Measurements from ENCODE around the gene GPR15. TPM values are rescaled to one million over a fixed set of nuclear protein-coding genes. Genes with fewer than 3 reads are reported as not detected.

The GPR15 gene
- total and polyA plus RNA-seq, 9 donors, result 0.19 TPM; not detected in 8

DNA sequence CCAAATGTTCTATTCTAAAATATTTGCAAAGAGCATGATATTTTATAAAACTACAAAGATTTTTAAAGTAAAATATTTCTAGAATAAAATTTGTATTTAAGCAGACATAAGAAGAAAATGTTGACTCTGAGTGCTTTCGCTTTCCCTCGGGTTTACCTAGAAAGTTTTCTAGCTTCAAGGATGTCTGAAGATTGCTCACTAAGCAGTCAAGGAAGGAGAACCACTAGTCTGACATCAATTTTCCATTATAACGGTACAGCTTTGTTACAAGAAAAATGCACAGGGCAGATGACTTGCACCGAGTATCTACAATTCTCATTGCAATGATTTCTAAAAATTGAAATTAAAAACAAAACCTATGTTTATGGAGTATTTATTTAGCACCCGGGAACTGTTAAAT, 14.2 kb downstream of the GPR15 start:
- WGBS (ENCODE audit: insufficient coverage), result 100% methylated on average over 2 of the region's 5 CpGs
- Histone ChIP-seq H3K27ac (ENCODE audit: low read length) (no peak overlapping the region), H3K4me3 (ENCODE audit: low read length) (no peak overlapping the region), H3K36me3 (ENCODE audit: control insufficient read depth, insufficient read depth, low read length) (no peaks in the 10 kb centered on the region), H3K27me3 (ENCODE audit: control insufficient read depth, insufficient read depth, low read length) (no peaks in the 10 kb centered on the region), H3K9me3 (replicated peaks; ENCODE audit: control insufficient read depth, low read depth, low read length) (no peaks in the 10 kb centered on the region), H3K4me1 (ENCODE audit: control insufficient read depth, insufficient read depth, low read length) (no peaks in the 10 kb centered on the region)
- DNase-seq, result no peak

DNA sequence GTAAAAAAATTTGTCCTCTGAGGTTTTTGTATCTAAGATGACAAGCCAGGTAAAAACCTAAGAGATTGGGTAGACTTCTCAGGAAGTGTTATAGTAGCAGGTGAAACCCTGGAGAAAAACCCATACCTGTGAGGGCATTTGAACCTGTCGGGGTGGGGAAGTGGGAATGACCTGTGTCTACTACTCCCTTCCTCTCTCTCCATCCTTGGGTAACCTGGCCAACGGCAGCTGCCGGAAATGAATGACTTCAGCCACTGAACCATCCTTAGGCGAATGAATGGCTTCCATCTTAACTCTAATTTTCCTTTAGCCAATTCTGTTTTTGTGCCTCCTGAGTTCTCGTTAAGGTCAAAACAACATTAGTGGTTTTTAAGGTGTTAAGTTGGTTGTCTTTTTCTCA, 16.8 kb downstream of the GPR15 start:
- H3K4me1 ChIP-seq (ENCODE audit: control insufficient read depth, insufficient read depth, low read length), result no peaks in the 10 kb centered on the region
- no CpG with 5 or more reads among the region's 5 CpGs for WGBS (ENCODE audit: insufficient coverage)
- no peaks in the 10 kb centered on the region for H3K36me3 ChIP-seq (ENCODE audit: control insufficient read depth, insufficient read depth, low read length)
- H3K9me3 ChIP-seq (replicated peaks; ENCODE audit: control insufficient read depth, low read depth, low read length), result no peaks in the 10 kb centered on the region
- no peak overlapping the region for H3K27ac ChIP-seq (ENCODE audit: low read length)
- H3K27me3 ChIP-seq (ENCODE audit: control insufficient read depth, insufficient read depth, low read length), result peaks cover 2% of the 10 kb centered on the region
- no peak for DNase-seq
- H3K4me3 ChIP-seq (ENCODE audit: low read length), result no peak overlapping the region

DNA sequence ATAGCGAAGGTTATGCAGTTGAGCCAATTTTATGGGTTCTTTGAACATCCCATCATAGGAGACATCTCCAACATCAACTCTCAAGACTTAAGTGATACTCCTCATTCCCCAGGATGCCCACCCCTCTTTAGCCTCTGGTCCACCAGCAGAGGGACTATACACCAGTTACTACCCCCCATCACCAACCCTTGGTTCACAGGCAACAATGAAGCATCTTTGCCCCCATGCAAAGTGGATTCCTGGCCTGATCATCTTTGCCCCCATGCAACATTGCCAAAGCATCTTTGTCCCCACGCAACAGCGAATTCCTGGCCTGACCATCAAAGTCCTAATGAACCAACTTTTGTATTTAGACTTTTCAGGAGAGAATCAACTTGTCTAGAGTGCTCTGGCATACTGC, 19.1 kb downstream of the GPR15 start:
- peaks cover 2% of the 10 kb centered on the region for H3K27me3 ChIP-seq (ENCODE audit: control insufficient read depth, insufficient read depth, low read length)
- H3K9me3 ChIP-seq (replicated peaks; ENCODE audit: control insufficient read depth, low read depth, low read length), result no peaks in the 10 kb centered on the region
- H3K27ac ChIP-seq (ENCODE audit: low read length), result no peak overlapping the region
- H3K4me1 ChIP-seq (ENCODE audit: control insufficient read depth, insufficient read depth, low read length), result no peaks in the 10 kb centered on the region
- no peak for DNase-seq
- WGBS (ENCODE audit: insufficient coverage), result 100% methylated on average over 3 of the region's 3 CpGs
- no peaks in the 10 kb centered on the region for H3K36me3 ChIP-seq (ENCODE audit: control insufficient read depth, insufficient read depth, low read length)
- H3K4me3 ChIP-seq (ENCODE audit: low read length), result no peak overlapping the region

DNA sequence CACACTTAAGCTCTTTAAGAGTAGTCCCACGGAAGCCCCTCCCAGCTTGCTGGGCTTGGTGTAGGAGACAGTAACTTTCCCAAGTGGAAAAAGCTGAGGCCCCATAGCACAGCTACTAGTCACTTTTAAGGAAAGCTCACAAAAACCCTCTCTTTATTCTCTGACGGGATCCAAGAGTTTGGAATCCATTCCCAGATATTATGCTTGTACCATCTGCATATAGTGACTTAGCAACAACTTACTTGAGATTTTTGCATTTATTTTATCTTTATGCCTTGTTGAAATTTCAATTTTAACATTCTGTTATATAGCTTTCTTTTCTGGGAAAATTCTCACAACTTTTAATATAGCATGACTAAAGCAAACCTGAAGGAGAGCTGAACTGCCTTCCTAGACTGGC, 19.5 kb downstream of the GPR15 start:
- Histone ChIP-seq H3K9me3 (replicated peaks; ENCODE audit: control insufficient read depth, low read depth, low read length) (no peaks in the 10 kb centered on the region), H3K36me3 (ENCODE audit: control insufficient read depth, insufficient read depth, low read length) (no peaks in the 10 kb centered on the region), H3K27me3 (ENCODE audit: control insufficient read depth, insufficient read depth, low read length) (peaks cover 2% of the 10 kb centered on the region), H3K4me1 (ENCODE audit: control insufficient read depth, insufficient read depth, low read length) (no peaks in the 10 kb centered on the region), H3K27ac (ENCODE audit: low read length) (no peak overlapping the region), H3K4me3 (ENCODE audit: low read length) (no peak overlapping the region)
- DNase-seq, result no peak
- WGBS (ENCODE audit: insufficient coverage), result no CpG with 5 or more reads among the region's 2 CpGs

DNA sequence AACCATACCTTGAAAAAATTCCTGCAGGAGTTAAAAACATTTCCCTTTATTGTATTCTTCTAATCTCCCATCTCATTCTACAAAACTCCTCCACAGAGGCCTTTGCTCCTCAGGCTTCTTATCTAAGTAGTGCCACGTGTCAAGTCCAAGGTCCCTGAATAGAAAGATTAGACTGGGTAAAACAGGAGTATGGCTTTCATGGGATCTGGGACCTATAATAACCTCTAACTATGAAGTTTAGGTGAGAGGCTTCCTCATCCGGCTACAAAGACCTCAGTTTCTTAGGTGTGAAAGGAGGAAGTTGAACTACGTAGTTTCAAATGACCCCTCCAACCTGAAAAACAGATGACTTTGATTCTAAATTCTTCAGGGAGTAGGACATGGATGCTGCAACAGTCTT, 20.0 kb downstream of the GPR15 start:
- Histone ChIP-seq H3K9me3 (replicated peaks; ENCODE audit: control insufficient read depth, low read depth, low read length) (no peaks in the 10 kb centered on the region), H3K4me1 (ENCODE audit: control insufficient read depth, insufficient read depth, low read length) (no peaks in the 10 kb centered on the region), H3K27me3 (ENCODE audit: control insufficient read depth, insufficient read depth, low read length) (peaks cover 2% of the 10 kb centered on the region), H3K36me3 (ENCODE audit: control insufficient read depth, insufficient read depth, low read length) (no peaks in the 10 kb centered on the region), H3K4me3 (ENCODE audit: low read length) (no peak overlapping the region), H3K27ac (ENCODE audit: low read length) (no peak overlapping the region)
- no CpG with 5 or more reads among the region's 3 CpGs for WGBS (ENCODE audit: insufficient coverage)
- DNase-seq, result no peak

DNA sequence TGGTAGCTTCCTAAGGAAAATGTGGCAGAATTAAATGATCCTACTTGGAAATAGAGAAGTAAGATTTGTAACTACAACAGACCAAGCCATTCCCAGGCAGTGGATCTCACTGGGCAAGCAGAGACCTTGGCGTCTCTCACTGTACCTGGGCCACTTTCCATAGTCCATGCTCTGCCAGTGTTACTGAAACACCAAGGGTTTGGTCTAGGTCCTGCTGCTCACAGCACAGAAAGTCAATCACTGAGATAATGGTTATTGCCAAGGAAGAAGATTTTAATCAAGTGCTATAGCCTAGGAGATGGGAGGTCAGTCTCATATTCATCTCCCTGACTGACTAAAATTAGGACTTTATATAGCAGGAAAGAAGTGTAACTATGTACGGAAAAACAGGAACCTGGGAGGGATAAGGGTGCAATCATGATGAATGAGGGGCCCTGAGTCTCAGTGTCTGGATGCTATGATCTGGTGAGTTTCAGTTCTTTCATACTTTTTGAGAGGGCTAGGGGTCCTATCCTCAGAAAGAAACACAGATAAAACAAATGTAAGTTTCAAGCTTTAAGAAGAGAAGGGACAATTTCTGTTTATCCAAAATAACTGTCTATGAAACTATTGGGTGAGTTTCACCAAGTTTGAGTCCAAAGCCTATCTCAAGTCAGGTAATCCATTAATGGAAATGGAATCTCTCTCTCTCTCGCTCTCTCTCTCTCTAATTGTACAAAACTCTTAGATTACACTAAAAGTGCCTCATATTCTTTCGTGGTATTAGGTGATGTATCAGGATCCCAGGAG, 20.6 kb downstream of the GPR15 start:
- Histone ChIP-seq H3K4me3 (ENCODE audit: low read length) (no peak overlapping the region), H3K27ac (ENCODE audit: low read length) (no peak overlapping the region), H3K36me3 (ENCODE audit: control insufficient read depth, insufficient read depth, low read length) (no peaks in the 10 kb centered on the region), H3K27me3 (ENCODE audit: control insufficient read depth, insufficient read depth, low read length) (peaks cover 2% of the 10 kb centered on the region), H3K9me3 (replicated peaks; ENCODE audit: control insufficient read depth, low read depth, low read length) (no peaks in the 10 kb centered on the region), H3K4me1 (ENCODE audit: control insufficient read depth, insufficient read depth, low read length) (no peaks in the 10 kb centered on the region)
- no peak for DNase-seq
- WGBS (ENCODE audit: insufficient coverage), result no CpG with 5 or more reads among the region's 4 CpGs

DNA sequence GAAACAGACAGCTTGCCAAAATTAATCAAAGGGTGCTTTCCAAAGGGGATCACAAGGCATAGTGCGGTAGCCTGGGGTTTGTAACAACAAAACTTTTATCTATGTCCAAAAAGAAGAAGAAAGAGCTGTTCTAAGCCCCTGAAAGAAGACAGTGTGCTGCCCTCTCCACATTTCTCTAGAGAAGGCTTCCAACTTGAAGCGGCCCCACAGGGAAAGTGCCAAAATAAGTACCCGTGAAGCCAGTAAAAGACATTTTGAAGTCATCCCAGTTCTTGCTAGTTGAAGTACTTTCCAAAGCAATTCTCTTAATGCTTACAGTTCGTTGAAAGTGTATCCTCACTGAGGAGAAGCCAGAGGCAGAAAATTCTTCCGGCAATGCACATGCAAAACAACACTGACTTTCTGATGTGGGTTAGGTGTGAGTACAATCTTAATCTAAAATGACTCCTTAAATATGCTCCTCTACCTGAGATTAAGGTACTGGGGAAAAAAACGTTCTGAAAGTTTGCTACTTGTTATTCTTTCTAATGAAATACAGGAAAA, 21.3 kb downstream of the GPR15 start:
- H3K9me3 ChIP-seq (replicated peaks; ENCODE audit: control insufficient read depth, low read depth, low read length), result no peaks in the 10 kb centered on the region
- H3K36me3 ChIP-seq (ENCODE audit: control insufficient read depth, insufficient read depth, low read length), result no peaks in the 10 kb centered on the region
- DNase-seq, result no peak
- H3K4me3 ChIP-seq (ENCODE audit: low read length), result no peak overlapping the region
- H3K27me3 ChIP-seq (ENCODE audit: control insufficient read depth, insufficient read depth, low read length), result peaks cover 2% of the 10 kb centered on the region
- no peak overlapping the region for H3K27ac ChIP-seq (ENCODE audit: low read length)
- 100% methylated on average over 1 of the region's 6 CpGs for WGBS (ENCODE audit: insufficient coverage)
- no peaks in the 10 kb centered on the region for H3K4me1 ChIP-seq (ENCODE audit: control insufficient read depth, insufficient read depth, low read length)

DNA sequence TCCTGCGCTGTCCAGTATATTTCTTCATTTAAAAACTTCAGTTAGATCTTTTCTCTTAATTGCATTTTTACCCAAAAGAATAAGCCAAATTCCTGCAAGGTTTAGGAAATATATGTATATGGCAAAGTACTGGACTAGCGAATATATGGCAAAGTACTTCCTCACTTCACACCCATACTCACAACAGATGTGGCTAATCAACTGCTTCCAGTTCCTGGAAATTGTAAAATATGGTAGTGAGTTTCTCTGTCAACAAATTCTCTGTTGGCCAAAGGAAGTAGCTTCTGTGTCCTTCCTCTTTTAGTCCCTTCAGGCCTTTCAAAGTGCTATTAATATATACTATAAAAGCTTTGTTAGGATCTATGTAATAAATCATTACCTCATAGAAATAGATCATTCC, 22.0 kb downstream of the GPR15 start:
- peaks cover 2% of the 10 kb centered on the region for H3K27me3 ChIP-seq (ENCODE audit: control insufficient read depth, insufficient read depth, low read length)
- H3K27ac ChIP-seq (ENCODE audit: low read length), result no peak overlapping the region
- H3K4me3 ChIP-seq (ENCODE audit: low read length), result no peak overlapping the region
- H3K4me1 ChIP-seq (ENCODE audit: control insufficient read depth, insufficient read depth, low read length), result no peaks in the 10 kb centered on the region
- no peaks in the 10 kb centered on the region for H3K36me3 ChIP-seq (ENCODE audit: control insufficient read depth, insufficient read depth, low read length)
- DNase-seq, result peak; percentile 67
- WGBS (ENCODE audit: insufficient coverage), result no CpG with 5 or more reads among the region's 2 CpGs
- H3K9me3 ChIP-seq (replicated peaks; ENCODE audit: control insufficient read depth, low read depth, low read length), result no peaks in the 10 kb centered on the region

DNA sequence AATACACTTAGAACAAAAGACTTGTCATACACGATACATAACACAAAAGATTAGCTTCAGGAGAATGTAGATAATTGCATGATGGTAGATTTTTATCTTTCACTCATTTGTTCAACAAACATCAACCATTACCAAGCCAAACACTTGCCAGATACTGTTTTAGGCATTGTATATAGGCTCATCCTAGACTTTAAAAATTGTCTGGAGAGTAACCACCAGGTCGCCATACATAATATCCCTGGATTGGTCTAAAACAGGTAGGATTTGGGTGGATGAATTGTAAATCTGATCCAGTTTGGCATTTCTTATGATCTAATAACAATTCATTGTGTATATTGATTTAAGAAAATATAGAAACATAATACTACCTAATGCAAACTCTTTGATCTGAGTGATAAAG, 22.8 kb downstream of the GPR15 start:
- no peak for DNase-seq
- Histone ChIP-seq H3K9me3 (replicated peaks; ENCODE audit: control insufficient read depth, low read depth, low read length) (no peaks in the 10 kb centered on the region), H3K27me3 (ENCODE audit: control insufficient read depth, insufficient read depth, low read length) (peaks cover 2% of the 10 kb centered on the region), H3K27ac (ENCODE audit: low read length) (no peak overlapping the region), H3K4me3 (ENCODE audit: low read length) (no peak overlapping the region), H3K4me1 (ENCODE audit: control insufficient read depth, insufficient read depth, low read length) (no peaks in the 10 kb centered on the region), H3K36me3 (ENCODE audit: control insufficient read depth, insufficient read depth, low read length) (no peaks in the 10 kb centered on the region)
- no CpG with 5 or more reads among the region's 2 CpGs for WGBS (ENCODE audit: insufficient coverage)

DNA sequence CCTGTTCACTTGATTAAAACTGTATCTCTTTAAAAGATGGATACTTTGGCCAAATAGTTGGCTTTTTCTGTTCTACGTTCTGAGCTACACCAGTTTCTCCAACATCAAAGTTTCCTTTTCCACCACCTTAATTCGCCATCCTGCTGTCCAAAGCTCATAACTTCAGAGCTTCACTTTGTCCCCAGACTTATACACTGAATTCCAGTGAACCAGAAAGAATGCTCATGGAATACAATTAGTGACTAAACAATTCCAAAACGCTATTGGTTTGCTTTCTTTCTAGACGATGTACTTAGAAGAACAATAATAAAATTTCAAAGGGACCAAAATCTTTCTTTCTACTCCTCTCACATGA, 23.2 kb downstream of the GPR15 start:
- H3K4me1 ChIP-seq (ENCODE audit: control insufficient read depth, insufficient read depth, low read length), result no peaks in the 10 kb centered on the region
- no peak overlapping the region for H3K4me3 ChIP-seq (ENCODE audit: low read length)
- 39% methylated on average over 2 of the region's 4 CpGs for WGBS (ENCODE audit: insufficient coverage)
- no peak for DNase-seq
- H3K9me3 ChIP-seq (replicated peaks; ENCODE audit: control insufficient read depth, low read depth, low read length), result no peaks in the 10 kb centered on the region
- peaks cover 2% of the 10 kb centered on the region for H3K27me3 ChIP-seq (ENCODE audit: control insufficient read depth, insufficient read depth, low read length)
- no peaks in the 10 kb centered on the region for H3K36me3 ChIP-seq (ENCODE audit: control insufficient read depth, insufficient read depth, low read length)
- H3K27ac ChIP-seq (ENCODE audit: low read length), result no peak overlapping the region

Measured in muscle of leg (tissue), 11 donors.